BJ (cell line): ENCODE data around the gene NEURL3. TPM values are rescaled to one million over a fixed set of nuclear protein-coding genes. Genes with fewer than 3 reads are reported as not detected.
A peak's percentile ranks its signal among the peaks of the same experiment; 100 is the strongest.

Experiments
- CTCF ChIA-PET: fragments of 350-600 bp; formaldehyde crosslinking; extraction: SDS; loops from one replicate; lab custom pipeline; 2021; ENCODE audit warnings: antibody characterized with exemption, inconsistent platforms; lab: Yijun Ruan, JAX
- POLR2A ChIA-PET: fragments of 300-600 bp; sonication (Branson Sonifier 250); formaldehyde crosslinking; extraction: SDS; loops from one replicate; lab custom pipeline; 2021; ENCODE audit warnings: antibody characterized with exemption; lab: Charles Lee
- DNase-seq: peaks from one replicate; pipeline ENCODE4 v3.0.0-alpha.2; 2011; ENCODE audit warnings: low read depth
- H3K27me3 ChIP-seq: 2 replicates; pipeline ENCODE4 v1.6.0; 2011; ENCODE audit warnings: low read length; ENCODE audit not compliant: control insufficient read depth, insufficient read depth
- H3K36me3 ChIP-seq: 2 replicates; pipeline ENCODE4 v1.5.1; 2011; ENCODE audit warnings: low read length; ENCODE audit not compliant: control insufficient read depth, insufficient read depth
- H3K4me3 ChIP-seq: 2 replicates; pipeline ENCODE4 v1.5.1; 2011; ENCODE audit warnings: low read depth, mild to moderate bottlenecking, control low read depth, low read length
- polyA plus RNA-seq: library from polyadenylated mRNA; depleted of rRNA; stranded (reverse); fragments of >200 nt; gene quantifications from 2 replicates; pipeline ENCODE4 v1.2.3, GENCODE V29; 2011
- TF ChIP-seq, protein P1 (sequence below): IDR thresholded peaks from 2 replicates; pipeline ENCODE4 v1.5.1; 2011; ENCODE audit warnings: low read depth, mild to moderate bottlenecking, control low read depth, inconsistent platforms, low read length, moderate library complexity; ENCODE audit not compliant: insufficient read depth

NEURL3 gene
- polyA plus RNA-seq, 1 experiment: not detected

DNA sequence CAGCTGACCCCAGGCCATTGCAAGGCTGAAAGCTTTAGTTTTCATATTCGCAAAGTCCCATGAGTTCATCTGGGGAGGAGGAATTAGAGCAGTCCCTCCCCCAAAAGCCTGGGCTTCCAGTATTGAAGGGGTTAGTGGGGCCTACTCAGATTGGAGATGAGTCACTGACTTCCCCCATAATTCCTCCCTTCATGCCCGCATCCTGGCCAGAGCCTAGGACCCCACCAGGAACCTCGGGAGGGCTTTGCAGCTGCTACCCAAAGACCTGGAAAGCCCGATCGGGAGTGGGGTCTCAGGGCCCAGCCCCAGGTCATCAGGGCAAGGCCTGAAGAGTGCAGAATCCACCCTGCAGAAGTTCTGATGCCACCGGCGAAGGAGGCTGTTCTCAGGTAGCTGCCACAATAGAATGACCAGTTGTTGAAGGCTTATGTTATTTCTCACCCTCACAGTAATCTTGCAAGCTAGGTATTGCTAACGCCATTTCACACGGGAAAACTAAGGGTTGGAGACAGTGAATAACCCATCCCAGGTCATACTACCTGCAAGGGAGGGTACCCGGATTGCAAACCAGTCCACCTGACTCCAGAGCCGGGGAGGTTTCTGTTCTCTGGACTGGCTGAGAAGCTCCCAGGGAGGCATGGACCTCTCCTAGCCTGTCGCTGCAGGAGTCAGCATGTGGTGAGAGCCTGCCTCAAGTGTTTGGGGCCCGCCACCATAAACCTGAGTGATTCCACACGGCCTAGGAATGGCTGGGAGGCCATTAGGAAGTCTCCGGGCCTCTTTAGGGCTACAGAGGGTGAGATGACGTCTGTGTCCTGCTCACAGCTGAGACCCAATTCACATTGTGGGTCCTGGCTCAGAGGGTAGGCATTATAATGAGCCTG is 25.6 kb upstream of the NEURL3 start:
- H3K36me3 ChIP-seq: no peaks in the 10 kb centered on the region
- CTCF ChIA-PET: interaction anchor here (0.8 to 4.9 kb wide), 4 partner anchors 17 to 124 kb away, joined by 3 to 20 read pairs (median 11); no protein-coding TSS in a partner anchor
- POLR2A ChIA-PET: no interaction called here
- TF ChIP-seq, protein P1, sequence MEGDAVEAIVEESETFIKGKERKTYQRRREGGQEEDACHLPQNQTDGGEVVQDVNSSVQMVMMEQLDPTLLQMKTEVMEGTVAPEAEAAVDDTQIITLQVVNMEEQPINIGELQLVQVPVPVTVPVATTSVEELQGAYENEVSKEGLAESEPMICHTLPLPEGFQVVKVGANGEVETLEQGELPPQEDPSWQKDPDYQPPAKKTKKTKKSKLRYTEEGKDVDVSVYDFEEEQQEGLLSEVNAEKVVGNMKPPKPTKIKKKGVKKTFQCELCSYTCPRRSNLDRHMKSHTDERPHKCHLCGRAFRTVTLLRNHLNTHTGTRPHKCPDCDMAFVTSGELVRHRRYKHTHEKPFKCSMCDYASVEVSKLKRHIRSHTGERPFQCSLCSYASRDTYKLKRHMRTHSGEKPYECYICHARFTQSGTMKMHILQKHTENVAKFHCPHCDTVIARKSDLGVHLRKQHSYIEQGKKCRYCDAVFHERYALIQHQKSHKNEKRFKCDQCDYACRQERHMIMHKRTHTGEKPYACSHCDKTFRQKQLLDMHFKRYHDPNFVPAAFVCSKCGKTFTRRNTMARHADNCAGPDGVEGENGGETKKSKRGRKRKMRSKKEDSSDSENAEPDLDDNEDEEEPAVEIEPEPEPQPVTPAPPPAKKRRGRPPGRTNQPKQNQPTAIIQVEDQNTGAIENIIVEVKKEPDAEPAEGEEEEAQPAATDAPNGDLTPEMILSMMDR: no peak
- H3K27me3 ChIP-seq: no peaks in the 10 kb centered on the region
- H3K4me3 ChIP-seq: no peak overlapping the region
- no peak for DNase-seq

DNA sequence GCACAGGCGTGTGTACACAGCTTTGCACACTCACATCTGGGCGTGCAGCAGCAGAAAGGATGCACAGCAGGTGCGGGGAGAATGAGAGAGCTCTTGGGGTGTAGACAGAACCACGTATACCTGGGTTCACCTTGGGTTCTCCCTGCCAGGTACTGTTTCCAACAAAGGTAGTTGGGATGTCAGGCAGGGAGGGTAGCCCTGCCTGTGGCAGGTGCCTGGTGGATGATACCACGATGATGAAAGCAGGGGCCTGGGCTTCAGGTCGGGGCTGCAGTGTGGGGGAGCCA is 24.9 kb upstream of the NEURL3 start:
- H3K27me3 ChIP-seq: no peaks in the 10 kb centered on the region
- TF ChIP-seq, protein P1: no peak
- ChIA-PET POLR2A (no interaction called here), CTCF (interaction anchor here (0.8 to 3.3 kb wide), 2 partner anchors 20 to 25 kb away, joined by 4 to 14 read pairs; no protein-coding TSS in a partner anchor)
- H3K36me3 ChIP-seq: no peaks in the 10 kb centered on the region
- no peak for DNase-seq
- no peak overlapping the region for H3K4me3 ChIP-seq

DNA sequence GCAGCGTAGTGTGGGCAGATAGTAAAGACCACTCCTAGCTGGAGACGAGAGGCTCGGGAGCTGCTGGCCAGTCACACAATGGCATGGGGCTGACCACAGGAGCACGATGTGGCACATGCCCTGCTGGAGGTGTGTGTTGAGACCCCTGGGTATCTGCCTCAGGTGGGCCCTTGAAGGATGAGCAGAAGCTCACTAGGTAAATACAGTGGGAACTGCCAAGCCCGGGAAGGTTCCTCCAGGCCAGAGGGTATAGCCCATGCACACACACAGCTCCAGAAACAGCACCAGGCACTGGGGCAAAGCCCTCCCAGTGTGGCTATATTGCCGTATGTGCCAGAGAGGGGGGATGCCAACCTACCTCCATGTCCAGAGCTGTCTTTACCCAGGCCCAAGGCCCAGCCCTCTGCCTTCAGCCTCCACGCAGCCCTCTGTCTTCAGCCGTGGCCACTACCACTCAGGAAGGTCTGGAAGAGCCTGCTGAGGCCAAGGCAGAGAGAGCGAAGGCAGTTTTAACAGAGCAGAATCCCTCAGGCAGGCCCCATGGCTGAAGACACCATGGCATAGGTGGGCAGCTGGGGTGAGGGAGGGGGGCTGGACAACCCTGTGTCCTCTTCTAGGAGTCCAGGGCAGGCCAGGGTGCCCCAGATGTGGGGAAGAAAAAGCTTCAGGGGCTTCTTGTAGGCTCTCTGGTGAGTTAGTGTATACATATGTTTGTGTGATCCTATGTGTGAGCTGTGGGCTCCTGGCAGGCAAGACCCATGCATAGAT is 24.4 kb upstream of the NEURL3 start:
- TF ChIP-seq, protein P1: no peak
- ChIA-PET CTCF (interaction anchor here (0.8 to 3.3 kb wide), 2 partner anchors 20 to 25 kb away, joined by 4 to 14 read pairs; no protein-coding TSS in a partner anchor), POLR2A (no interaction called here)
- DNase-seq: no peak
- Histone ChIP-seq H3K27me3 (no peaks in the 10 kb centered on the region), H3K4me3 (no peak overlapping the region), H3K36me3 (no peaks in the 10 kb centered on the region)

DNA sequence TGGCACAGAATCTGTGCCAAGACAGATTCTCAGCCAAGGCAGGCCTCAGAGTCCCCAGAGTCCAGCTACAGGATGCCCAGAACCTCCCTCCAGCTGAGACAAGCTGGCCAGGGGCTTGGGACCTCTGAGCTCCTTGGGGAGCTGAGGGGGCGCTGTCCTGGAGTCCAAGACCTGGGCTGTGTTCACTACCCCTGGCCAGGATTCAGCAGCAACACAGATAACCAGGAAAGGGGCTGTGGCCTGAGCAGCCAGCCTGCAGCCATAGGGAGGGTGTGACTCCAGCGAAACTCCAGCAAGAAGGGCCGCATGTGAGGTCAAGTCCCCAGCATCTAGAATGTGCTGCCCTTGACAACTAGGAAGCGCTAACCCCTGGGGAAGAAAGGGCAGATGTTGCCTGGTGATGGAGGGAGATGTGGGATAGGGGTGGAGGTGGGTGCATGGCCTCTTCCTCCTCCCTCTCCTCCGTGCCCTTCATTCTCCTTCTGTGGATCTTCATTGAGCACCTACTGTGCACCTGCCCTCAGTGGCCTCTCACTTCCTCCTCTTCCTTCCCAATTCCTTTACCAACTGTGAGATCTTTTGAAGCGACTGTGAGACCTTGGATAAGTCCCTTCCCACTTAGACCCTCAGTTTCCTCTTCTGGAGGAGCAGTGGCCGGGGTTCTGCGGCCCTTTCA is 23.7 kb upstream of the NEURL3 start:
- CTCF ChIA-PET: interaction anchor here (0.7 to 1.7 kb wide), 5 partner anchors 9 to 120 kb away, joined by 3 to 7 read pairs (median 6); no protein-coding TSS in a partner anchor
- Histone ChIP-seq H3K4me3 (no peak overlapping the region), H3K27me3 (no peaks in the 10 kb centered on the region), H3K36me3 (no peaks in the 10 kb centered on the region)
- TF ChIP-seq, protein P1: 0 out of 2 replicates have a peak, but pooled peaks have one; percentile 11
- POLR2A ChIA-PET: no interaction called here
- no peak for DNase-seq
